Activated CD8-positive, alpha-beta memory T cell treated with anti-CD3 and anti-CD28 coated beads for 48 hours (primary cell): ENCODE data around the gene MEP1B.
"Not testable (repeated sequence)": the region's sequence is repeated elsewhere in the genome, so short reads cannot be mapped to it uniquely, and the experiment has no call there.

Experiments used
- DNase-seq, 3 experiments: peaks; one replicate each; pipeline ENCODE4 v3.0.0-alpha.2; 2020; ENCODE audit warnings: low read depth in 2 of 3, low spot score in 2 of 3

MEP1B gene

GRCh38 chr18:32189790-32190189 is at the start of gene MEP1B:
MEP1B (plus strand) TSS chr18:32190039; CDS start chr18:32190071, 32 bp downstream.
- no peak for DNase-seq

GRCh38 chr18:32148185-32148870 is 41.5 kb upstream of the MEP1B start:
- DNase-seq, result no peak

- DNase-seq, result no peak
Measured at GRCh38 chr18:32152705-32153448, 37.0 kb upstream of the MEP1B start.

GRCh38 chr18:32156855-32157254 is 33.0 kb upstream of the MEP1B start:
- DNase-seq, result no peak

- DNase-seq, result no peak
Measured at GRCh38 chr18:32157580-32157979, 32.3 kb upstream of the MEP1B start.

GRCh38 chr18:32158108-32158624 is 31.7 kb upstream of the MEP1B start:
- DNase-seq, result peak in 2 of 3 experiments; percentile 13 to 38

GRCh38 chr18:32158631-32159030 is 31.2 kb upstream of the MEP1B start:
- DNase-seq, result not testable (repeated sequence)

- DNase-seq, result no peak
Measured at GRCh38 chr18:32160547-32160946, 29.3 kb upstream of the MEP1B start.

- DNase-seq, result no peak
Measured at GRCh38 chr18:32167980-32168730, 21.7 kb upstream of the MEP1B start.

GRCh38 chr18:32173654-32174053 is 16.2 kb upstream of the MEP1B start:
- DNase-seq, result no peak

GRCh38 chr18:32174719-32175118 is 15.1 kb upstream of the MEP1B start:
- DNase-seq, result no peak

- DNase-seq, result no peak
Measured at GRCh38 chr18:32175265-32175664, 14.6 kb upstream of the MEP1B start.

- not testable (repeated sequence) for DNase-seq
Measured at GRCh38 chr18:32176745-32177144, 13.1 kb upstream of the MEP1B start.

- no peak for DNase-seq
Measured at GRCh38 chr18:32177530-32177929, 12.3 kb upstream of the MEP1B start.

GRCh38 chr18:32183503-32183902 is 6.3 kb upstream of the MEP1B start:
- DNase-seq, result no peak

GRCh38 chr18:32190209-32190608 is 370 bp downstream of the MEP1B start:
- no peak for DNase-seq

GRCh38 chr18:32195881-32196815 is 6.3 kb downstream of the MEP1B start:
- DNase-seq, result no peak

GRCh38 chr18:32200766-32201165 is 10.9 kb downstream of the MEP1B start:
- DNase-seq, result no peak

- no peak for DNase-seq
Measured at GRCh38 chr18:32201948-32202672, 12.3 kb downstream of the MEP1B start.

GRCh38 chr18:32208023-32208422 is 18.2 kb downstream of the MEP1B start:
- no peak for DNase-seq
